Activated CD4-positive, alpha-beta T cell treated with anti-CD3 and anti-CD28 coated beads for 36 hours (primary cell): ENCODE data around the gene ZNF462. TPM values are rescaled to one million over a fixed set of nuclear protein-coding genes. Genes with fewer than 3 reads are reported as not detected.
"Not testable (repeated sequence)": the region's sequence is repeated elsewhere in the genome, so short reads cannot be mapped to it uniquely, and the experiment has no call there.

ENCODE experiments used
- ATAC-seq: fragments of 200-7000 bp; cut with Tn5 transposase; one replicate; pipeline ENCODE4 v1.10.0; 2021; ENCODE audit warnings: mild to moderate bottlenecking, moderate library complexity
- CTCF ChIA-PET: fragments of 350-600 bp; sonication (Branson Sonifier 250); formaldehyde crosslinking; loops from one replicate; lab custom pipeline; 2021; ENCODE audit warnings: antibody characterized with exemption; lab: Charles Lee
- POLR2A ChIA-PET: fragments of 350-600 bp; sonication (Branson Sonifier 250); formaldehyde crosslinking; loops from one replicate; lab custom pipeline; 2021; ENCODE audit warnings: antibody characterized with exemption, inconsistent platforms; lab: Charles Lee
- DNase-seq: peaks from one replicate; pipeline ENCODE4 v3.0.0-alpha.2; 2020
- H3K27ac Mint-ChIP-seq: one replicate; pipeline ENCODE4 v1.8.0; 2021; ENCODE audit warnings: mixed read lengths
- H3K27me3 Mint-ChIP-seq: one replicate; pipeline ENCODE4 v1.8.0; 2021; ENCODE audit warnings: mixed read lengths
- H3K36me3 Mint-ChIP-seq: one replicate; pipeline ENCODE4 v1.8.0; 2021; ENCODE audit warnings: low read depth, mixed read lengths
- H3K4me1 Mint-ChIP-seq: one replicate; pipeline ENCODE4 v1.8.0; 2021; ENCODE audit warnings: mixed read lengths
- H3K4me3 Mint-ChIP-seq: one replicate; pipeline ENCODE4 v1.8.0; 2021; ENCODE audit warnings: mild to moderate bottlenecking, moderate library complexity, mixed read lengths
- H3K9me3 Mint-ChIP-seq: one replicate; pipeline ENCODE4 v1.8.0; 2021; ENCODE audit warnings: low read depth, mixed read lengths
- intact Hi-C, 2 experiments: fragments of 100-400 bp; cut with DNase I in 1 of 2; cut with micrococcal nuclease in 1 of 2; formaldehyde crosslinking; loops; one replicate each; pipeline versions ENCODE4 v1.14.2 to v1.15.1; 2022 to 2024; cut with DNase I, micrococcal nuclease
- total RNA-seq, 2 experiments: library from RNA; stranded (reverse); gene quantifications; one replicate each; pipeline ENCODE4 v1.2.3, GENCODE V29; 2021

ZNF462 gene
- total RNA-seq, 2 experiments from 2014 or later, result 0.27 to 0.42 TPM

DNA sequence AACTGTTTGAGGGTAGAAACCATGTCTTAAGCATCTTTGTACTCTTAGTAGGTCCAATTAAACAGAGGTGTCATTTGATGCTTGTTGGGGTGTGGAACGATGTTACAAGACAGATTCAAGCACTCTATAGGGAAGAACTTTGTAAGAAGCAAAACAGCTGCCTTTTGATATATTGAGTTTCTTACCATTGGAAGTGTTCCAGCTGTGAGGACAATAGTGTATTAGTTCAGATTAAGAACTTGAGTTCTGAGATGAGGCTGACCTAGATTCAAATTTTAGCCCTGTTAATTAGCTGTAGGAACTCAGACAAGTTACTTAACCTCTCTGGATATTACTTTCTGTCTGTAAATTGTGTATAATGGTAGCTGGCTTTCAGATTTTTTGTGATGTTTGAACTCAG is 19.6 kb upstream of the ZNF462 start:
- ChIA-PET CTCF (no interaction called here), POLR2A (no interaction called here)
- Mint-ChIP-seq H3K9me3 (no peaks in the 10 kb centered on the region), H3K4me1 (no peaks in the 10 kb centered on the region), H3K36me3 (no peaks in the 10 kb centered on the region), H3K27ac (no peak overlapping the region), H3K27me3 (no peaks in the 10 kb centered on the region), H3K4me3 (no peak overlapping the region)
- ATAC-seq, result no peak
- DNase-seq, result no peak
- intact Hi-C loops, result no loop called here

DNA sequence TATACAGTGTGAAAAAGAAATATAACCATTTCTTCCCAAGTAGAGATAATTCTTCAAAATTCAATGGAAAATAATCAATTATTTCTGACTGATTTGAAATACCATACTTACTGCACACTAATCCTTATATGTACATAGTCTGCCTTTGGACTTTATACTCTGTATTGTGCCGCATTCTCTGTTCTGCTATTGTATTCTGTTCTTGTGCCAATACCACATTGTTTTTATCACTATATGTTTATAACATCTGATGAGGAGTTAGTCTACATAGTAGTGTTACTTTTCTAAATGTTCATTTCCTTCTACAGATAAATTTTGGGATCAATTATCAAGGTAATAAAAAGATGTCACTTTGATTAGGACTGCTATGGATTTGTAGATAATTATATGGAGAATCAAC is 16.7 kb upstream of the ZNF462 start:
- ChIA-PET POLR2A (no interaction called here), CTCF (no interaction called here)
- H3K27ac Mint-ChIP-seq, result no peak overlapping the region
- no peak overlapping the region for H3K4me3 Mint-ChIP-seq
- no peaks in the 10 kb centered on the region for H3K9me3 Mint-ChIP-seq
- H3K4me1 Mint-ChIP-seq, result no peaks in the 10 kb centered on the region
- intact Hi-C loops, result no loop called here
- ATAC-seq (no peak), DNase-seq (no peak)
- no peaks in the 10 kb centered on the region for H3K27me3 Mint-ChIP-seq
- no peaks in the 10 kb centered on the region for H3K36me3 Mint-ChIP-seq

DNA sequence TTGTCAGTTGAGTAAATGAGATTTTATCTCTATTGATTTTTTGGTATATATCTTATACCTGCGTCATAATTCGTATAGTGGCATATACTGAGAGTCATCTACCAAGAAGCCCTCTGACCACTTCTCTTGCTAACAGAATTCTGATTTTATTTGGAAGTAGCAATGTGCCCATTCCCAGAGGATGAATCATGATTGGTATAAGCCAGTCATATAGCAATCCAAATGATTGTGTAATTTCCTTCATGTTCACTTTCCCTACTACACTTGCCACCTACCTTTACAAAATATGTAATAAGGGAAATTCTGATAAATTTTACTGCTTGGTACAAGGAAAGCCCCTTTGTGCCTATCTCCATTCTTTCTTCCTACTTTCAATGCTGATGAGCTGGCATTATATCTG is 16.1 kb upstream of the ZNF462 start:
- Mint-ChIP-seq H3K4me3 (no peak overlapping the region), H3K27me3 (no peaks in the 10 kb centered on the region), H3K36me3 (no peaks in the 10 kb centered on the region), H3K9me3 (no peaks in the 10 kb centered on the region), H3K4me1 (no peaks in the 10 kb centered on the region), H3K27ac (no peak overlapping the region)
- CTCF ChIA-PET, result no interaction called here
- DNase-seq, result no peak
- intact Hi-C loops, result no loop called here
- POLR2A ChIA-PET, result no interaction called here
- ATAC-seq, result no peak

DNA sequence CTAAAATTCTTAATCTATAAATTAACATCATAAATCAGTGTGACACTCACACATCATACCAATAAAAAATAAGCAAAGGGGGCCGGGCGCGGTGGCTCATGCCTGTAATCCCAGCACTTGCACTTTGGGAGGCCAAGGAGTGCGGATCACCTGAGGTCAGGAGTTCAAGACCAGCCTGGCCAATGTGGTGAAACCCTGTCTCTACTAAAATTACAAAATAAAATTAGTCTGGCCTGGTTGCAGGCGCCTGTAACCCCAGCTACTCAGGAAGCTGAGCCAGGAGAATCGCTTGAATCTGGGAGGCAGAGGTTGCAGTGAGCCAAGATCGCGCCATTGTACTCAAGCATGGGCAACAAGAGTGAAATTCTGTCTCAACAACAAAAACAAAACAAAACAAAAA is 11.3 kb upstream of the ZNF462 start:
- POLR2A ChIA-PET, ATAC-seq, DNase-seq, CTCF ChIA-PET, H3K4me1 Mint-ChIP-seq, H3K36me3 Mint-ChIP-seq, H3K27ac Mint-ChIP-seq, H3K4me3 Mint-ChIP-seq, H3K27me3 Mint-ChIP-seq, intact Hi-C loops, H3K9me3 Mint-ChIP-seq: not testable (repeated sequence)

DNA sequence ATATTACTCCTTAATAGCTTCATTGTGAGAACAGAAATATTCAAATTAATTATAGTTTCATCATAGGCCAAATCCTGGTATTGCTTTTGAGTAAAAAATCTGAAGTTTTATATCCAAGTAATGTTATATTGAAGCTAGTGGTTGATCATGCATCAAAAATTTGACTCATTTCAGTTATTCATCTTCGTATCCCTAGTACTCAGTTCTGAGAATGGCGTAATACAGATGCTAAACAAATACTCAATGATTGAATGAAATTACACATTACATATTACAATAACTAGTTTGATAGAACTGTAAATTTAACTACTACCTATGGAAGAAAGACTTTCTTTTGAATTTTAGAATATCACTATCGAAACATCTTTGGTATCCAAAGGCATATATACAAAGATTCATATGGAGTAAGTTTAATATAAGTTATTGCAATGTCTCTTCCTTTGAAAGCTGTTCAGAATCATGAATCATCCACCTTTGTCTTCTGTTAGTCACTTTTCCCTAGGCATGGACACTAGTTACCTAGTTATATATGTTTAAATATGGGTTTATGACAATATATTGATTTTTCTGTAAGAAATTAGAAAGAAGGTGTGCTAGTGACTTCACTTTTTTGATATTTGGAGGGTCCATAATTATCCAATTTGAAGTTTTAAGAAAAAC is 5.0 kb upstream of the ZNF462 start:
- POLR2A ChIA-PET, result no interaction called here
- CTCF ChIA-PET, result interaction anchor here (0.7 kb wide), 1 partner anchor 281 kb away, joined by 4 read pairs; no protein-coding TSS in a partner anchor
- peaks cover 45% of the 10 kb centered on the region for H3K27me3 Mint-ChIP-seq

DNA sequence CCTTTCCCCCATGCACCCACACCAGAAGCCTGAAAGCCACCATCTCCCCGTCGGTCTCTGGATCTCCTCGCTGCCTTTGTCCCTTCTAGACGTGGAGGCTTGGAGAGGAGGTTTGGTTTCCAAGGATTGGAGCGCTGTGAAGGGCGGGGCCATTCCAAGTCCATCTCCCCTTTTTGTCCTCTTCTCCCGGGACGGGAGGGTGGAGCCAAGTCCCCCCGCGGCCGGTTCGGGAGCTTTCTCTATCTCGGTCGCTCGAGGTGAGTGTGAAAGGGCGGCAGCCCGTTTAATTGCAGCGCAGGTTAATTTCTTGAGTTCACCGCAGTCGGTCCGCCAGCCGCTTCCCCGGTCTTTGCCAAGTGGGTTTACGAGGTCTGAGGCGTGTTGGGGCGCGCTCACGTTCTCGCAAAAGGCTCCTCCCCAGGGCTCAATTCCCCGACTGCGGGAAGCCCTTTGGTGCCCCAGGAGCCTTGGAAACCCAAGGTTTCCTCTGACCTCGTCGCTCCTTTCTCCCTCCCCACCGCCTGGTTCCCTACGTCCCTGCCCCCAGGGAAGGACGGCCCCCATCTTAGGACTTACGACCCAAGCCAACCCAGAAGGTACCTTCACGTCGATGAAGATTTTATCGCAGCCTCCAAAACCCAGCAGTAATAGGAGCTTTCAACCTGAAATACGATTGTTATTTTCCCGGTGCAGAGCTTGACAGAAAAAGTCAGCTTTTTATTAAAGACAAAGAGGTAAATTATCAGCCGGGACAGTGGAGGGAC is 2.8 kb upstream of the ZNF462 start:
- Mint-ChIP-seq H3K4me1 (peaks cover 36% of the 10 kb centered on the region), H3K36me3 (peaks cover 2% of the 10 kb centered on the region), H3K27ac (no peak overlapping the region), H3K27me3 (peaks cover 66% of the 10 kb centered on the region), H3K4me3 (peak overlapping the region; percentile 43), H3K9me3 (no peaks in the 10 kb centered on the region)
- DNase-seq (no peak), ATAC-seq (no peak)
- POLR2A ChIA-PET, result no interaction called here
- intact Hi-C loops, result no loop called here
- CTCF ChIA-PET, result no interaction called here

More for the DNA sequence above, 5.0 kb upstream of the ZNF462 start:
- Mint-ChIP-seq H3K4me1 (peaks cover 24% of the 10 kb centered on the region), H3K9me3 (no peaks in the 10 kb centered on the region), H3K4me3 (no peak overlapping the region), H3K36me3 (peaks cover 2% of the 10 kb centered on the region), H3K27ac (no peak overlapping the region)
- no peak for ATAC-seq
- DNase-seq, result no peak
- intact Hi-C loops, result no loop called here

DNA sequence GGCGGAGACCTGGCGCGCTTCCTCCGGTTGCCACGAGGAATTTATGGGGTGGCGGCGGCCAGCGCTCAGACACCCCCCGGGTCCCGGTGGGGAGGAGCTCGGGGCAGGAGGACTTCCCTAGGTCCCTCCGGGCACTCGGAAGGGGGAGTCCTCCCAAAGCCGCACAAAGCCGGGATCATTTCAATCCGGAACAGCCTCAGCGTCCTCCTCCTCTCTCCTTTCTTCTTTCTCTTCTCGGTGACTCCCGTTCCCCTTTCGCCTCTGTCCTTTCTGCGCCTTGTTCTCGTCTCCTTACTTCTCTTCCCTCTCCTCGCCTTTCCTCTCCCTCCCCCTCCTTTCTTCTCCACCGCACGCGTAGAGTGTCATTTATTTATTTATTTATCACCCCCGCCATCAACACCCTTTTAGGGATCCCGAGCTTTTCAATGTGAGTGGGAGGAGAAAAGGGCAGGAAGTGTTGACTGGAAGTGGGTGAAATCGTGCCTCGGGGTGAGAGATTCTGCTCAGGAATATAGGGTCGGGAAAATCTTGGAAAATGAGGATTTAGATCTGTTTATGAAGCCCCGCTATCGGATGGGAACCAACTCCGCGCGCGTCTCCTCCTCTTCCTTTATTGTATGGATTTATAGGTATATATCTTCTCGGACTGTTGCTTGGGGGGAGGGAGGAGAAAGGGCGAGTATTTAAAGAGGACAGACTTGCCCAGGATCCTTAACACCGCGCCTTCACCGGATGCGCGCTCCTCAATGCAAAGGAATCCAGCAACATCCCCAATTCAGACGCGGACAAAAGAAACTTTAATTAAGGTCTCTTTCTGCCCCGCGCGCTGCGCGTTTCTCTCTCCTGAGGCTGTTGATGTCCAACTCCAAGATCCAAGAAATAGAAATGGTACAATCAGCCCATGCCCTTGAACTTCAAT is 2.0 kb upstream of the ZNF462 start:
- DNase-seq (no peak), ATAC-seq (no peak)
- intact Hi-C loops, result no loop called here
- H3K27ac Mint-ChIP-seq, result no peak overlapping the region
- ChIA-PET CTCF (no interaction called here), POLR2A (no interaction called here)
- H3K4me1 Mint-ChIP-seq, result peaks cover 36% of the 10 kb centered on the region
- H3K36me3 Mint-ChIP-seq, result peaks cover 2% of the 10 kb centered on the region
- peak overlapping the region; percentile 43 for H3K4me3 Mint-ChIP-seq
- no peaks in the 10 kb centered on the region for H3K9me3 Mint-ChIP-seq
- peaks cover 73% of the 10 kb centered on the region for H3K27me3 Mint-ChIP-seq

DNA sequence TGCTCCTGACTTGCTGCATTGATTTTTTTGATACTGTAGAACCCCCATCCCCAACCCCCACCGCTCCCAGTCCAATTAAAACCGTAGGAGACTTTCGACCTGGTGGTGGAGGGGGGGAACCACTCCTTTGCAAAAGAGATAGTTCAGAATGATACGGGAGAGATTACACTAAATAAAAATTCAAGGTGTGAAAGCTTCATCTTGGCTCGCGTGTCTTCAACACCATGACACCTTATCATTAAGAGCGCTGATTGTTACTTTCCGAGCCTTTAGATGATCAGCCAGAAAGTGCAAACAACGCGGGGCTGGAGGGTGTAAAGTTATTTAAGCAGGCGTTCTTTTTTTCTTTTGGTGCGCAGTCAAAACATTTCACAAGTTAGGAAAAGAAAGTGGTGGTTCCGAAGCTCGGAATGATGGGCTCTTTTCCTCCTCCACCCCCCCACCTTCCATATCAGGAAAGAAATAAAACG is 1.3 kb upstream of the ZNF462 start:
- peaks cover 36% of the 10 kb centered on the region for H3K4me1 Mint-ChIP-seq
- DNase-seq (no peak), ATAC-seq (no peak)
- H3K36me3 Mint-ChIP-seq, result peaks cover 2% of the 10 kb centered on the region
- ChIA-PET CTCF (no interaction called here), POLR2A (no interaction called here)
- peaks cover 73% of the 10 kb centered on the region for H3K27me3 Mint-ChIP-seq
- no peak overlapping the region for H3K27ac Mint-ChIP-seq
- intact Hi-C loops, result no loop called here
- no peak overlapping the region for H3K4me3 Mint-ChIP-seq
- no peaks in the 10 kb centered on the region for H3K9me3 Mint-ChIP-seq

DNA sequence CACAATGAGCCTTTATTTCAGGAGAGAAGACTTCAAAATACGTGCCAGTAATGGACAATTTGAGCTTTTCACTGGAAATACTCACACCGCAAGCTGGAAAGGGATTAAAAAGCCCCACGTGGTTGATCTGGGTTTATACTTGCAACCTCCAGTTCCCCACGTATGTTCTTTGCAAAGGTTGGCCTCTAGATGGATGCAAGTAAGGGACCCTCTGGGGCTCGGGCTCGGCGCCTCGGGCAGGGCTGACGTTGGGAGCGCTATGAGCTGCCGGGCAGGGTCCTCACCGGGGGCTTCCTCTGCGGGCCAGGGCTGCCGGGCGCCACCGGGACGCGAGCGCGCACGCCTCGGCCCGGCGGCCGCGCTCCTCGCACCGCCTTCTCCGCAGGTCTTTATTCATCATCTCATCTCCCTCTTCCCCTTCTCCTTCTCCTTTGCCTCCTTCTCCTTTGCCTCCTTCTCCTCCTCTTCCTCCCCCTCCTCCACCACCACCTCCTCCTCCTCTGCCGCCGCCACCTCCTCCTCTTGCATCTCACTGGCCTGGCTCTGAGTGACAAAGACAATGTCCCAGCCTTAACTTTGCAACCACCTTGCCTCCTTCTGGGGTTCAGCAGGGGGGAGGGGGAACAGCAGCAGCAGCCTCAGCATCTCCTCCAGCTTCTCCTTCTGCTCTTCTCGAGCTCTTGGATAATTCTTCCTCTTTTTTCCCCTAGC is 701 bp upstream of the ZNF462 start:
- peaks cover 70% of the 10 kb centered on the region for H3K27me3 Mint-ChIP-seq
- intact Hi-C loops, result no loop called here
- DNase-seq (peak; percentile 10), ATAC-seq (no peak)
- no peaks in the 10 kb centered on the region for H3K9me3 Mint-ChIP-seq
- H3K36me3 Mint-ChIP-seq, result peaks cover 2% of the 10 kb centered on the region
- POLR2A ChIA-PET, result no interaction called here
- no peak overlapping the region for H3K27ac Mint-ChIP-seq
- H3K4me1 Mint-ChIP-seq, result peaks cover 36% of the 10 kb centered on the region
- CTCF ChIA-PET, result no interaction called here
- peak overlapping the region; percentile 71 for H3K4me3 Mint-ChIP-seq

DNA sequence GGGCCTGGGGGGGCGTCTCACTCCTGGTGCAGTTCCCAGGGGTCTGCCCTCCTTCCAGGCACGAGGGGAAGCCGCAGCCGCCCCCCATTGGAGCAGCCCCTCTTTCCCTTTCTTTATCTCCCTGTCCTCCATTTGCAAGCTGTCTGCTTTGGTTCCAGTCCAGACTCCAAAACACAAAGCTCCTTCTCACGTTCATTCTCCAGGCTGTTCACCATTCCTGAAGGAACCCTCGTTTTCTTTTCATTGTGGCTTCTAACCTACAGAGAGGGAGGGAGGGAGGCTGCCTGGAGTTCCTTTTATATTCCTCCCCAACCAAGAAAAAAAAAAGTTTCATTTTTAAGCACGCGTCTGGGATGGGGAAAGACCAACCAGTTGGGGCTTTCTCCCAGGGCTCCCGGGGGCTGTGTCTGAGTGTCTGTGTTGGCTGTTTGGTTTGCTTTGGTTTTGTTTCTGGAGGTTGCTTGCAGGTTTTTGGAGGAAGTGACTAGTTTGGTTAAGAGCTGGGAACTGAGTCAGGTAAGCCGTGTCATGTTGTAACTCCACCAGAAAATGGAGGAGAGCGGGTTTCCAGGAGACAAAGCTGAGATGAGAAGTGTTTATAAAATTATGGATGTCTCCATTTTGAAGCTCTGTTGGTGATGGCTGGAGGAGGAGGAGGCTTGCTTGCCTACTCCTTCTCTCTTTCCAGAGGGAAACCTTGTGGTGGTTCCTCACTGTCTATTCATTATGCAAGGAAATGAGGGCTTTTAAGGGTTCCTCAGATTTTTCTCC is 1.6 kb downstream of the ZNF462 start:
- H3K4me3 Mint-ChIP-seq, result no peak overlapping the region
- H3K9me3 Mint-ChIP-seq, result no peaks in the 10 kb centered on the region
- ChIA-PET POLR2A (interaction anchor here (0.7 kb wide), 2 partner anchors 25 to 96 kb away, joined by 3 to 6 read pairs; no protein-coding TSS in a partner anchor), CTCF (no interaction called here)
- no peak for ATAC-seq
- DNase-seq, result no peak
- H3K4me1 Mint-ChIP-seq, result peaks cover 36% of the 10 kb centered on the region
- intact Hi-C loops, result no loop called here
- H3K27me3 Mint-ChIP-seq, result peaks cover 59% of the 10 kb centered on the region
- H3K36me3 Mint-ChIP-seq, result peaks cover 2% of the 10 kb centered on the region
- no peak overlapping the region for H3K27ac Mint-ChIP-seq
